Kidney (tissue), 14 donors: ENCODE data around the gene SYNGAP1. TPM values are rescaled to one million over a fixed set of nuclear protein-coding genes. Genes with fewer than 3 reads are reported as not detected.

Experiments used
- DNase-seq, 5 donors: peaks; one replicate each; pipeline ENCODE4 v3.0.0-alpha.2; 2013 to 2020
- FAIRE-seq: peaks from 2 replicates; lab custom pipeline; 2012; peaks lifted over from hg19 to GRCh38; lab: Jason Lieb, UNC
- H3K27ac ChIP-seq, 2 donors: one replicate each; pipeline ENCODE4 v1.7.0; 2013; ENCODE audit warnings: low read depth in 2 of 2, low read length in 2 of 2, inconsistent platforms in 1 of 2
- H3K27me3 ChIP-seq: one replicate; pipeline ENCODE4 v1.7.1; 2013; ENCODE audit warnings: low read length, inconsistent platforms; ENCODE audit not compliant: control insufficient read depth, insufficient read depth
- H3K36me3 ChIP-seq, 3 donors: one replicate each; pipeline versions ENCODE4 v1.7.0 to v1.7.1; 2013; ENCODE audit warnings: low read length in 3 of 3, control low read depth in 1 of 3, inconsistent platforms in 1 of 3; ENCODE audit not compliant: insufficient read depth in 3 of 3, control insufficient read depth in 2 of 3
- H3K4me1 ChIP-seq, 3 donors: one replicate each; pipeline versions ENCODE4 v1.7.0 to v1.7.1; 2013; ENCODE audit warnings: low read length in 3 of 3, inconsistent platforms in 1 of 3, low read depth in 1 of 3; ENCODE audit not compliant: control insufficient read depth in 2 of 3, insufficient read depth in 2 of 3
- H3K4me3 ChIP-seq, 3 donors: one replicate each; pipeline versions ENCODE4 v1.7.0 to v1.8.1; 2013; ENCODE audit warnings: low read length in 3 of 3, control low read depth in 1 of 3, inconsistent platforms in 1 of 3
- H3K9ac ChIP-seq, 3 donors: one replicate each; pipeline versions ENCODE4 v1.7.0 to v1.7.1; 2013; ENCODE audit warnings: low read length in 3 of 3, control low read depth in 1 of 3, inconsistent platforms in 1 of 3
- H3K9me3 ChIP-seq, 3 donors: one replicate each; pipeline versions ENCODE4 v1.7.0 to v1.7.1; 2013; ENCODE audit warnings: low read length in 3 of 3, control low read depth in 1 of 3, inconsistent platforms in 1 of 3; ENCODE audit not compliant: control insufficient read depth in 2 of 3, insufficient read depth in 1 of 3
- CTCF ChIP-seq: IDR thresholded peaks from 3 replicates; pipeline ENCODE4 v1.5.1; 2012; ENCODE audit warnings: mild to moderate bottlenecking, moderate library complexity, borderline replicate concordance; ENCODE audit not compliant: insufficient read depth; ENCODE audit errors: extremely low read depth
- intact Hi-C: fragments of 100-400 bp; cut with DNase I; formaldehyde crosslinking; loops from one replicate; pipeline ENCODE4 v1.11.1; 2022
- polyA plus RNA-seq: library from polyadenylated mRNA; stranded (reverse); fragments of 350-450 nt; fragmentation: Illumina TruSeq; extraction: RNeasy Lipid Tissue Mini Kit (QIAGEN cat#74804); gene quantifications from one replicate; pipeline ENCODE4 v1.2.3, GENCODE V29; 2014; ENCODE audit warnings: low read depth, low replicate concordance; ENCODE audit not compliant: insufficient read depth
- total RNA-seq: library from RNA; stranded (reverse); fragmentation: NEBNext Ultra II Directional; extraction: Animal tissue kit (Norgen Biotek cat#: 25700); gene quantifications from one replicate; pipeline ENCODE4 v1.2.1, GENCODE V29; 2021
- donor health status: control.
- donor health status: control.
- donor health status: control.
- donor health status: control.
- donor health status: control.
- donor health status: DM: yes; HTN: yes; CAD: no.
- donor health status: Normal renal cell carcinoma (clear cell type).

Gene SYNGAP1
- total and polyA plus RNA-seq, 2 donors from 2014 or later = 2.7 to 17.8 TPM

- H3K4me1 ChIP-seq = peaks cover 6 to 38% (median 7%) of the 10 kb centered on the region in 3 donors
- DNase-seq = peak; percentile 35 to 83 (median 57)
- TF ChIP-seq CTCF = peak; percentile 23
- H3K27ac ChIP-seq = peak overlapping the region; percentile 16 to 42
- H3K4me3 ChIP-seq = peak overlapping the region; percentile 17 to 42 (median 35)
- no peaks in the 10 kb centered on the region for H3K27me3 ChIP-seq
- no peaks in the 10 kb centered on the region for H3K36me3 ChIP-seq
- no peaks in the 10 kb centered on the region for H3K9me3 ChIP-seq
- H3K9ac ChIP-seq = peak overlapping the region in 1 of 3 donors; percentile 4
- intact Hi-C loops = no loop called here
- FAIRE-seq = no peak
These were observed 8.5 kb downstream of the SYNGAP1 start for GRCh38 chr6:33428224-33428965.

- H3K27ac ChIP-seq = peak overlapping the region in 1 of 2 donors; percentile 42
- intact Hi-C loops = no loop called here
- peaks cover 6 to 38% (median 7%) of the 10 kb centered on the region in 3 donors for H3K4me1 ChIP-seq
- no peaks in the 10 kb centered on the region for H3K36me3 ChIP-seq
- H3K27me3 ChIP-seq = no peaks in the 10 kb centered on the region
- peak overlapping the region in 1 of 3 donors; percentile 4 for H3K9ac ChIP-seq
- TF ChIP-seq CTCF = no peak
- no peaks in the 10 kb centered on the region for H3K9me3 ChIP-seq
- peak in 1 of 5 donors; percentile 33 for DNase-seq
- no peak overlapping the region for H3K4me3 ChIP-seq
- no peak for FAIRE-seq
These were observed 9.3 kb downstream of the SYNGAP1 start for GRCh38 chr6:33428966-33429749.

- Histone ChIP-seq H3K4me1 (peaks cover 6 to 35% (median 7%) of the 10 kb centered on the region in 3 donors), H3K4me3 (no peak overlapping the region), H3K36me3 (no peaks in the 10 kb centered on the region), H3K27ac (no peak overlapping the region), H3K27me3 (no peaks in the 10 kb centered on the region), H3K9me3 (no peaks in the 10 kb centered on the region), H3K9ac (no peak overlapping the region)
- DNase-seq = no peak
- no peak for TF ChIP-seq CTCF
- no peak for FAIRE-seq
- intact Hi-C loops = no loop called here
These were observed 9.8 kb downstream of the SYNGAP1 start for GRCh38 chr6:33429750-33430052.
